ENCODE data around the gene SF1.

GRCh38 chr11:64751580-64751979, 26.8 kb downstream of the SF1 start:
- TF ChIP-seq, protein P1, sequence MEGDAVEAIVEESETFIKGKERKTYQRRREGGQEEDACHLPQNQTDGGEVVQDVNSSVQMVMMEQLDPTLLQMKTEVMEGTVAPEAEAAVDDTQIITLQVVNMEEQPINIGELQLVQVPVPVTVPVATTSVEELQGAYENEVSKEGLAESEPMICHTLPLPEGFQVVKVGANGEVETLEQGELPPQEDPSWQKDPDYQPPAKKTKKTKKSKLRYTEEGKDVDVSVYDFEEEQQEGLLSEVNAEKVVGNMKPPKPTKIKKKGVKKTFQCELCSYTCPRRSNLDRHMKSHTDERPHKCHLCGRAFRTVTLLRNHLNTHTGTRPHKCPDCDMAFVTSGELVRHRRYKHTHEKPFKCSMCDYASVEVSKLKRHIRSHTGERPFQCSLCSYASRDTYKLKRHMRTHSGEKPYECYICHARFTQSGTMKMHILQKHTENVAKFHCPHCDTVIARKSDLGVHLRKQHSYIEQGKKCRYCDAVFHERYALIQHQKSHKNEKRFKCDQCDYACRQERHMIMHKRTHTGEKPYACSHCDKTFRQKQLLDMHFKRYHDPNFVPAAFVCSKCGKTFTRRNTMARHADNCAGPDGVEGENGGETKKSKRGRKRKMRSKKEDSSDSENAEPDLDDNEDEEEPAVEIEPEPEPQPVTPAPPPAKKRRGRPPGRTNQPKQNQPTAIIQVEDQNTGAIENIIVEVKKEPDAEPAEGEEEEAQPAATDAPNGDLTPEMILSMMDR (IDR thresholded peaks at IDR 0.05): no peak
- TF ChIP-seq POLR2A (IDR thresholded peaks at IDR 0.05): no peak

Measured in adrenal gland (tissue), 5 donors.